ENCODE measurements around the gene CAMSAP1. TPM values are rescaled to one million over a fixed set of nuclear protein-coding genes. Genes with fewer than 3 reads are reported as not detected.

Gene CAMSAP1
- polyA plus RNA-seq, 3 donors = 0.71 to 9.0 (median 0.75) TPM

GRCh38 chr9:135851748-135852147, 55.6 kb downstream of the CAMSAP1 start:
- peaks cover 0 to 1% (median 0%) of the 10 kb centered on the region in 3 donors for H3K27me3 Mint-ChIP-seq (ENCODE audit: low read depth in 3 of 3)
- 97% methylated on average over 16 of the region's 16 CpGs for WGBS (ENCODE audit: insufficient coverage)

GRCh38 chr9:135850737-135851136, 56.6 kb downstream of the CAMSAP1 start:
- no peaks in the 10 kb centered on the region for H3K9me3 ChIP-seq (replicated peaks in 1 of 2; ENCODE audit: control insufficient read depth in 1 of 2, insufficient read depth in 1 of 2, low read length in 2 of 2)
- no peaks in the 10 kb centered on the region for H3K27me3 ChIP-seq (ENCODE audit: control insufficient read depth in 2 of 2, insufficient read depth in 2 of 2, low read length in 2 of 2)
- Mint-ChIP-seq H3K27me3 (ENCODE audit: low read depth in 3 of 3) (peaks cover 0 to 1% (median 0%) of the 10 kb centered on the region in 3 donors), H3K4me1 (no peaks in the 10 kb centered on the region), H3K36me3 (peaks cover 67 to 68% of the 10 kb centered on the region in 2 donors), H3K27ac (no peak overlapping the region), H3K4me3 (no peak overlapping the region), H3K9me3 (peaks cover 0 to 8% (median 4%) of the 10 kb centered on the region in 7 donors)
- no peaks in the 10 kb centered on the region for H4K20me1 ChIP-seq (ENCODE audit: insufficient read depth, low read length)
- H2AFZ ChIP-seq (ENCODE audit: insufficient read depth, low read depth, low read length, poor library complexity, severe bottlenecking) = no peak overlapping the region
- no peak overlapping the region for H3K4me2 ChIP-seq (replicated peaks; ENCODE audit: extremely low read depth, low read length, poor library complexity, severe bottlenecking)
- no peaks in the 10 kb centered on the region for H3K4me1 ChIP-seq (ENCODE audit: control insufficient read depth in 1 of 2, insufficient read depth in 2 of 2, low read length in 2 of 2)
- no peak overlapping the region for H3K4me3 ChIP-seq (replicated peaks in 1 of 3; ENCODE audit: low read depth in 2 of 3, low read length in 3 of 3)
- DNase-seq = no peak
- WGBS (ENCODE audit: insufficient coverage) = 100% methylated on average over 1 of the region's 8 CpGs
- H3K79me2 ChIP-seq (ENCODE audit: insufficient read depth, low read length) = no peaks in the 10 kb centered on the region
- H3K9ac ChIP-seq (ENCODE audit: insufficient read depth, low read length, poor library complexity, severe bottlenecking) = no peak overlapping the region
- intact Hi-C loops (cut with micrococcal nuclease) = no loop called here
- TF ChIP-seq CTCF (IDR thresholded peaks at IDR 0.05) = no peak
- no peak overlapping the region for H3K27ac ChIP-seq (ENCODE audit: low read depth in 1 of 2, low read length in 2 of 2)
- H3K36me3 ChIP-seq (replicated peaks in 1 of 2; ENCODE audit: control insufficient read depth in 1 of 2, insufficient read depth in 2 of 2, low read length in 2 of 2) = peaks cover 40 to 59% of the 10 kb centered on the region in 2 donors

More at GRCh38 chr9:135851748-135852147, 55.6 kb downstream of the CAMSAP1 start:
- H3K4me2 ChIP-seq (replicated peaks; ENCODE audit: extremely low read depth, low read length, poor library complexity, severe bottlenecking) = no peak overlapping the region
- peaks cover 45 to 68% of the 10 kb centered on the region in 2 donors for H3K36me3 ChIP-seq (replicated peaks in 1 of 2; ENCODE audit: control insufficient read depth in 1 of 2, insufficient read depth in 2 of 2, low read length in 2 of 2)
- no peaks in the 10 kb centered on the region for H3K79me2 ChIP-seq (ENCODE audit: insufficient read depth, low read length)
- H3K27ac ChIP-seq (ENCODE audit: low read depth in 1 of 2, low read length in 2 of 2) = no peak overlapping the region
- no peak overlapping the region for H3K9ac ChIP-seq (ENCODE audit: insufficient read depth, low read length, poor library complexity, severe bottlenecking)
- no peaks in the 10 kb centered on the region for H3K9me3 ChIP-seq (replicated peaks in 1 of 2; ENCODE audit: control insufficient read depth in 1 of 2, insufficient read depth in 1 of 2, low read length in 2 of 2)
- no peak overlapping the region for H3K4me3 ChIP-seq (replicated peaks in 1 of 3; ENCODE audit: low read depth in 2 of 3, low read length in 3 of 3)
- H4K20me1 ChIP-seq (ENCODE audit: insufficient read depth, low read length) = no peaks in the 10 kb centered on the region
- Mint-ChIP-seq H3K36me3 (peaks cover 65 to 67% of the 10 kb centered on the region in 2 donors), H3K4me1 (no peaks in the 10 kb centered on the region), H3K9me3 (peaks cover 0 to 2% (median 0%) of the 10 kb centered on the region in 7 donors), H3K27ac (no peak overlapping the region), H3K4me3 (no peak overlapping the region)
- intact Hi-C loops (cut with micrococcal nuclease) = no loop called here
- TF ChIP-seq CTCF (IDR thresholded peaks at IDR 0.05) = no peak
- H3K4me1 ChIP-seq (ENCODE audit: control insufficient read depth in 1 of 2, insufficient read depth in 2 of 2, low read length in 2 of 2) = no peaks in the 10 kb centered on the region
- no peak overlapping the region for H2AFZ ChIP-seq (ENCODE audit: insufficient read depth, low read depth, low read length, poor library complexity, severe bottlenecking)
- H3K27me3 ChIP-seq (ENCODE audit: control insufficient read depth in 2 of 2, insufficient read depth in 2 of 2, low read length in 2 of 2) = no peaks in the 10 kb centered on the region
- no peak for DNase-seq

Data from CD14-positive monocyte (primary cell).